Activated CD4-positive, CD25-positive, alpha-beta regulatory T cell treated with anti-CD3 and anti-CD28 coated beads, Interleukin-2, amount 50 U/mL, for 24 hours (primary cell): ENCODE measurements around the gene RNF126.

Experiments
- ATAC-seq, 2 donors: fragments of 150-1000 bp; cut with Tn5 transposase; one replicate each; pipeline ENCODE4 v1.10.0; 2021; ENCODE audit warnings: mild to moderate bottlenecking in 1 of 2, moderate library complexity in 1 of 2

Gene RNF126

DNA sequence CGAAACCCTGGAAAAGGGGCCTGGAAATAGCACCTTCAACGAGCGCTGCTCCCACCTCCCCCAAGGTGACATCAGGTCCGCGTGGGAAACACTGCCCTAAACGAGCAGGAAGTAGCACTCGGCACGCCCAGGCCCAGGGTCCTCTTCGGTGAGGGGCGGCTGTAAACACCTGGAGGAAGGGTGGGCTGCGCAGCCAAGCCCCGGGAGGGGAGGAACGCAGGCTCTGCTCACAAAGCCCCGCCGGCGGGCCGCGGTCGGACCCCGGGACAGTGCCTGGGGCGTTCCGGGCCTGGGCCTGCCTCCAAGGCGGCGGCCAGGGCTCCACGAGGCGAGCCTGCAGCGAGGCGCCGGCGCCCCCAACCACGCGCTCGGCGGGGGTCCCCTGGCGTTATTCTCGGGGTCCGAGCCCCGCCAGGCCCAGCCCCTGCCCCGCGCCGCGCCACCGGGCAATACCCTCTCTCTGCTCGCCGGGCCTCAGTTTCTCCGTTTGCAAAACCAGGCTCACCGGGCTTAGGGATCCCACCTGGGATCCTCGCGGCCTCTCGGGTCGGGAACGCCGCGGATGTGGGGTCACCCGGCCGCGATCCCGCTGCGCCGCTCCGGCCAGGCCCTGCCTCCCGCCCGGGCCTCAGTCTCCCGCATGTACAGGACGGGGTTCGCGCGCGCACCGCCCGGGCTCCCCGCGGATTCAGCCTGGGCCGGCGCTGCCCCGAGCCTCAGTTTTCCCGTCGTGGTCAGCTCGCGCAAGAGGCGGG lies 630 bp downstream of the RNF126 start:
- ATAC-seq, result peak; percentile 20 to 37

DNA sequence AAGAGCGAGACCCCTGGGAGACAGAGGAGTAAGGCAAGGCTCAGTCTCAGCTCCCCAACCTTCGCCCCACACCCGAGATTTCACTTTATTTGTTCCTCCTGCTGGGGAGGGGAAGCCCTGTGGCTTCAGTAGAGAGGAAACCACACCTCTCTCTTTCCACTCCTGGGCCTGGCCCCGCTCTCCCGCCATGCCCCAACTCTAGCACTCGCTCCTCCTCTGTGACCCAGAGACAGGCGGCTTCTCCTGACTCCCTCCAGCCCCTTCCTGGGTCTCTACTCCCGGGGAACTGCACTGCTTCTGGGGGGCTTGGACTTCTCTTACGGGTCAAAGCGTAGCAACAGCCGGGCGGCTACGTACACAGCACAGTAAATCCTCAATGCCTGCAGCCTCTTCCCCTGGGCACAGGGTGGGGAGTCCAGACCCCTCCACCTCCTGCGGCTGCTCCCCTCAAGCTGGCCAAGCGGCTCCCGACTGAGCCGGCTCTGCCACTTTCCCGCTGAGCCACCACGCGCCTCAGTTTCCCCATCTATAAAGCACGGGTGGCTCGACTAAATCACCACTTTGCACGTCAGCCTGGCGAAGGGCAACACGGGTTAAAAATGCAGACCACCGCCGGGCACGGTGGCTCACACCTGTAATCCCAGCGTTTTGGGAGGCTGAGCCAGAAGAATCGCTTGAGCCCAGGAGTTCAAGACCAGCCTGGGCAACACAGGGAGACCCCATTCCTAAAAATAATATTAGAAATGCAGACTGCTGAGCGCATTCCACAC lies 1.4 kb downstream of the RNF126 start:
- ATAC-seq, result peak; percentile 19 to 21

DNA sequence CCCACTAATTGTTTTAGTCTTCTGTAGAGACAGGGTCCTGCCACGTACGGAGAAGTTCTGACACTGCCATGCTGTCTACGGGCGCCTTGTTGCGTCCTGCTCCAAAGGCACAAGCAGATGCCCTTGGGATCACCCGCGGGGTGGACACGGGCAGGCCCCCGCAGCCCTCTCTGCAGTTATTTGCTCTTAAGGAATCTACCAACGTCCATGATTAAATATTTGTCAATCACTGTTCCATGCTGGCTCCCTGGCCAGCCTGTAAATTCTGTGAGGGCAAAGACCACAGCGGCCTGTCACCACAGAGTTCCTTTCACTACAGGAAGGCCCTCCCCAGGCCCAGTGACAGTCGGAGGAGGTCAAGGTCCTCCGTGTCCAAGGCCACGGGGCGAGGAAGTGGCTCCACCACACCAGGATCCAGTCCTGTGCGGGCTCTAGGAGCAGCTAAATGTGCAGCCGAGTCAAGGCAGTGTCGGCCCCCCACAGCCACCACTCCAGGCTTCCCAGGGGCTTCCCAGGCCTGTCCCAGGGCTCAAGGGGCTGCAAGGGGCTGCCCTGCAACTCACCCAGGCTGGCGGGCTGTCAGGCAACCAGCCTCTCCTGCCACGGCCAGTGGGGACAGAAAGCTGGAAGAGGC lies 2.1 kb downstream of the RNF126 start:
- no peak for ATAC-seq

DNA sequence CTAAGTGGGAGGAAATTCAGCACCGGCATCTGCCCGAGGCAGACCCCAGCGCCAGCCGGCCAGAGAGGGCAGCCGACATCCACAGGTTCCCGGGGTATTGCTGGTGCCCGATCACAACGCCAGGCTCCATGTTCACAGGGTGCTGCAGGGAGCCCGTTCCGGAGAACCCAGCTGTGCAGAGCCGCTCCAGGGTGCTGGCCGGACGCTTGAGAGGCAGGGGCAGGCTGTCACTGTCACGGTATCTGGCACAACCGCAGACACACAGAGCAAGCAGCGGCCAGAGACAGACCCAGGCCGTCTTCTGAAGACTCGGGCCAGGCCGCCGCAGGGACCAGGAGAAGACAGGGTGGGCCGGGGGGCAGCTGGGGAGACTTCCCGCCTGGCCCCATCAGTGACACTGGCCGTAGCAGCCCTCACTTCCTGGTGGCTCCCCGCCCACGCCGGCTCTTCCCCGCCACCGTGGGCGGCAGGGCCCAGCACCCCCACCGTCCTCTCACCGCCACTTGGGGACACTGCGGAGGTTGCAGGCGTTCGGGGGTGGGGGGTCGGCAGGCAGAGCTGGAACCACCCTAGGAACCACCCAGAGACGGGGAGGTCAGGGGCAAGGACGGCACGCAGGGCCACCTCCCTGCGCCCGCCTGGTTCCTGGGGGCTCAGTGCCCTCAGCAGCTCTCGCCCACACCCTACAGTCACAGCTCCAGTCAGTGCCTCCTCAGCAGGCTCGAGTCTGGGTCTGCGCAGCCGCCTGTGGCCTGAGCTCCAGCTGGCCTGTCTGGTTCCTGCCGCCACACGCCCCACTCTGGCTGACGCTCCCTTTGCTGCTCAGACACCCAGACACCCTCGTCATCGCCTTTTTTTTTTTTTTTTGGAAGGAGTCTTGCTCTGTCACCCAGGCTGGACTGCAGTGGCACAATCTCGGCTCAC lies 3.8 kb downstream of the RNF126 start:
- ATAC-seq, result peak in 1 of 2 donors; percentile 3

DNA sequence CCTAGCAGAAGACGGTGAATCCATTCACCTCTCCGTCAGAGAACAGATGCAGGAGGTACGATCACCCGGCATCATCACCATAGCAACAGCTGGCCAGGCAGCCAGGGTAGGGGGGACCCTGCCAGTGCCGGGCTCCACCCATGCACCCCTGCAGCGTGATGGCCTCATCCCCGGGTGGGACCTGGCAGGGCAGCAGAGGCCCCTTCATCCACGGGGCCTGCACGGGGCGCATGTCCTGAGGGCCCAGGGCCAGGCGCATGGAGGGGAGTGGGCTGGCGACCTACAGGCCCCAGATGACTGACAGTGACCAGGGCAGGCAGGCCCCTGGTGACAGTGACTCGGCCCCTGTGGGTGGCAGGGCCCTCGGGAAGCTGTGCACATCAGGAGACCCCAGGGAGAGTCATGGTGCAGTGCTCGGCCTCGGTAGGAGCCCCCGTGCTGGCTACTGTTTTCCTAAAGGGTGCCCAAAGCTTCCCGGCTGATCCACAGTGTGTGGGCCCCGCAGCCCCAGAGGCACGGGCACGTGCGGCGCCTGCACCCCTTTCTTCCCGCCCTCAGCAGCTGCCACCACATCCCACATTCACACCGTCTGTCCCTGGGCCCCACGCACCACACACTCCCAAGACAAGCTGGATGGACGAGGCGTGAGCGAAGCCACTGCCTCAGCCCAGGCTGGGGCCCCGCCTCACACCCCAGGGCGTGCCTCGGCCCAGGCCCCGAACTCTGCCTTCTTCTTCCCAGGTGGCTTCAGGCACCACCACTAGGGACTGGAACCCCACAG lies 4.8 kb downstream of the RNF126 start:
- ATAC-seq, result no peak

DNA sequence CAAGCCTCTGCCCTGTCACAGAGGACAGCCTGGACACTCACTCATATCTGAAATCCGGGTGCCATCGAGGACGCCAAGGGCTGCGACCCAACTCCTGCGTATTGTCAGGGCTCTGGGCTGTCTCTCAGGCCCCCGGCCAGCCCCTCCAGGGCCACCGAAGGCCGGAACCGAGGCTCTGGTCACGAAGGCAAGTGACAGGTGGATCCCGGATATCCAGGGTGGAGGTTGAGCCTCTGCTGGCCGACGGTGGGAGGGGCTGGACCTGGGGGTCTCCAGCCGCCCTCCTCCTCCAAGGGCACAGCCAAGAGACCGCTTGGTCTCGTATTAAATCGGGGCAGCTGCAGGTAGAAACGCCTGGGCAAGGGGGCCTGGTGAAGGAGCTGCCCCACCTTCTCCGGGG lies 5.4 kb downstream of the RNF126 start:
- no peak for ATAC-seq

DNA sequence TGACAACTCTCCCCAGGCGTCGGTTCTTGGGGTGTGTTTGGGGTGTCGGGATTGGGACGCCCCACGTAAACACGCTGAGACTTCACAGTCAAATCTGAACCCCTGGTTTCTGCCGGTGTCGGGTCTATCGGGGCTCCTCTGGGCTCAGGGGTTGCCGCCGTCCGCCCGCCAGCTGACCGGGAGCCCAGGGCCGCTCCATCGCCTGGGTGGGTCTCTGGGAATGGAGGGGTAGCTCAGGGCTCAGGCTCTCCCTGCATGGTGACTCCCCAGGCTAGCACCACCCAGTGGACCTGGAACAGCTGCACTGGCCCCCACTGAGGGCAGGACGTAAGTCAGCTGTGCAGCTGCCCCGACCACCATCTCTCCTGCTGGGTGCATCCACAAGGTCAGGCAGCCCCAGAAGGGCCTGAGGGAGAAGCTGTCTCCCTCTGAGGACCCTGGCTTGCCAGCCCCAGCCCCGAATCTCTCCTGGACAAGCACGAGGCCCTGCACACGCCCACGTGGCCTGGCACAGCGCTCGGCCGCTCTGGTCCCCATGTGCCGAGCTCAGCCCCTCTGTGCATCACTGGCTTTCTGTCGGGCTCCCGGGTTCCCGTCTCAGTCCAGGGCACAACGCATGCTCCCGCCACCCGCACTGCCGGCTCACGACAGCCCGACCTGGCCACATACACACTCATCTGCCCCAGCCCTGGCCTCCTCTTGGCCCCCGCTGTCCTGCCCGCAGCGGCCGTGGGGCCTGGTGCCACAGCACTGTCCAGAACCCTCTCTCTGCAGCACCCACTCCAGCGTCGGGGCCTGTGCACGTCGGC lies 6.1 kb downstream of the RNF126 start:
- ATAC-seq, result no peak

DNA sequence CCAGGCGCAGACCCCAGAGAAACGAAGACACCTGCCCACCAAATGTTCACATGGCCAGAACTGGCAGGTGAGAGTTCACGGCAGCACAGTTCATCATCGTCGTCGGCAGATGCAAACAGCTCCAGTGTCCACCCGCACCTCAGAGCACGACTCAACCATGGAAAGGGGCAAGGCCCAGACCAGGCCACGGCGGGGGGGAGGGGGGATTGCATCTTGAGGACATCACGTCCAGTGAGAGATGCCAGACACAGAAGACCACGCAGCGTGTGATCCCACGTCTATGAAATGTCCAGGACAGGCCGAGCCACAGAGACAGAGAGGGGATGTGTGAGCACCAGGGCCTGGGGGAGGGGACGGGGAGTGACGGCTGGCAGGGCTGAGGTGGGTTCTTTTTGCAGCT lies 7.3 kb downstream of the RNF126 start:
- ATAC-seq, result no peak

DNA sequence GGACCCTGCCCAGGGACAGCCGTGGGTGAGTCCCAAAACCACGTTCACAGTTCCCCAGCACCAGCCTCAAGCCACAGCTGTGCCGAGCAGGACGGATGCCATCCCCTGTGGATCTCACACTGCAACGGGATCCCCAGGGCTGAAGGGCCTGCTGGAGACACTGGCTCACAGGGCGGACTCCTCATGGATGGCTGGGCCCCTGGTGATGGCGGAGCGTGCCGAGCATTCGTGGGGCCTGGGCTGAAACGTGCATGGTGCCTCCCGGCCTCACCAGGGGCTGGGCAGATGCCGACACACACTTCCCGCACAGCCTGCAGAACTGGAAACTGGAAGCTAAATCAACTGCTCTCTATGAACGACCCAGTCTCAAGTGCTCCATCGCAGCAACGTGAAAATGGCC lies 9.6 kb downstream of the RNF126 start:
- no peak for ATAC-seq

DNA sequence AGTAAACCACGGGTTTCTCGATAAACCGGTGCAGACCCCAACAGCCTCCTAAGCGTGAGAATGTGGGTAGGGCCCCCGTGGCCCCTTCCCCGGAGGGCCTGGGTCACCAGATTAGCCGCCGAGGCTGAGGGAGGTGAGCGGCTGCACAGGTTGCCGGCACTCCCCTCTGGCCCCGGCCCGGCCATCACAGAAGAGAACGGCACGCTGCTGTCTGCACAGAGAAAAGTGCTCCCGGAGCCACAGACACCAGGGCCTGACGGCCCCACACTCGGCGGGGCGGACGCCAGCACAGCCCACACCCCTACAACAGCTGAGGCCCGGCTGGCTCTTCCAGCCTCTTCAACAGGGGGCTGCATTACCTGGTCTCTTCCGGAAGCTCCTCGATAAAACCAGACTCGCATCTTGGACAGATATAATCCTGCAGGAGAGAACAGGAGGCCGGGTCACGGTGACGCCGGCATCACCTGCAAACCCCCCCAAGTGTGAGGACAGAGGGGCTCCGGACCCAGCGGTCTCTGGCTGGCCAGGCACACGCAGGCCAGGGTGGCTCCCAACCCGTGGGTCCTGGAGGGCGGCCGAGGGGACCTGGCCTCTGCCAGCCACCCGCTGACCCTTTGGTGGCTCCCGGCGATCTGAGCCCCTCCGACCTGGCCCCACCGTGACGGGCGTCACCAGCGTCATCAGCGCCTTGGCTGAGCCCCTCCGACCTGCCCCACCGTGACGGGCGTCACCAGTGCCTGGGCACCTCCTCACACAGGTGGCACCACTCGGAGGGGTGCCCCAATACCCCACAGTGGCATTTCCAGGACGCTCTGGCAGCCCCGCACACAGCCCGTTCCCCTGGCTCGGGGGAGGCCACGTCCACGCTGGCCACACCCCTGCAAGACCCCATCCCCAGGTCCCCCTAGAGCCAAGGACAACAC lies 10.3 kb downstream of the RNF126 start:
- no peak for ATAC-seq

DNA sequence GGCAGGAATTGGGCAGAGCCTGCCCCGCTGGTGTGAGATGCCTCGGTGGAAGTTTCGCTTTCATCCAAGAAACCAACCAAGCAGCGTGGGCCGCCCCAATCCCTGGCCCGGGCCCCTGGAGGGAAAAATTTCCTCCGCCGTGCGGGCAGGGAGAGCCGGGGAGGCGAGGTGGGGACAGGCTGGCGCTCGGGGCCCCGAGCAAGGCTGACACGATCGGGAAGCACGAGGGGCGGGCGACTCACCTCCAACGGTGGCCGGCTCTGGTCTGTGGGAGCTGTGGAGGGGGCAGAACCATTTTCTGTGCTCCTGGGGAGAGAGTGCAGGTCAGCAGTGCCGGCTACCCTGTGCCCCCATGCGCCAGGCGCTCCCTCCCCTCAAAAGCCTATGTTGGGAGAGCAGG lies 11.0 kb downstream of the RNF126 start:
- no peak for ATAC-seq

DNA sequence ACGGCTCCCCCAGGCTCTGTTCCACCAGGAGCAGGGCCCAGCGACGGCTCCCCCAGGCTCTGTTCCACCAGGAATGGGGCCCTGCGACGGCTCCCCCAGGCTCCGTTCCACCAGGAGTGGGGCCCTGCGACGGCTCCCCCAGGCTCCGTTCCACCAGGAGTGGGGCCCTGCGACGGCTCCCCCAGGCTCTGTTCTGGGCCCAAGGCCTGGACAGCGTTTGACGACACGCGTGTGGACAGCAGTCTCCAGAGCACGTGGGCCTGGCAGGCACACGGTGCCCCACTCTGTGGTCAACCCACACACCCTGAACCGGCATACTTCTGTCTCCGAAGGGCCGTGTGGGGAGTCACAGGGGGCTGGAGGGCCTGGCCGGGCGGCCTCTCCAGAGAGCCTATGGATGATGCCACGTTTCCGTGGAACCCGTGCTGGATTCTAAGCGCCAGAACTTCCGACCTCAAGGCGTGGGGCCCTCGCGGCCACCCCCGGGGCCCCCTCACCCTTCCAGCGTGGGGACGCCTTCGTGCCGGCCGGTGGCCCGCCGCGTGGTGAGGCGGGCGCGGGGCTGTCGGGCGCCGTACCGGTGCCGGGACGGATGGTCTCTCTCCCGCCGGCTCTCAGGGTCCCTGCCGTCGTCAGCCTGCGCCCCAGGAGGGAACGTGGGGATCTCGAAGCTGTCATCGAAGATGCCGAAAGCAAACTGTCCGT lies 11.7 kb downstream of the RNF126 start:
- no peak for ATAC-seq

DNA sequence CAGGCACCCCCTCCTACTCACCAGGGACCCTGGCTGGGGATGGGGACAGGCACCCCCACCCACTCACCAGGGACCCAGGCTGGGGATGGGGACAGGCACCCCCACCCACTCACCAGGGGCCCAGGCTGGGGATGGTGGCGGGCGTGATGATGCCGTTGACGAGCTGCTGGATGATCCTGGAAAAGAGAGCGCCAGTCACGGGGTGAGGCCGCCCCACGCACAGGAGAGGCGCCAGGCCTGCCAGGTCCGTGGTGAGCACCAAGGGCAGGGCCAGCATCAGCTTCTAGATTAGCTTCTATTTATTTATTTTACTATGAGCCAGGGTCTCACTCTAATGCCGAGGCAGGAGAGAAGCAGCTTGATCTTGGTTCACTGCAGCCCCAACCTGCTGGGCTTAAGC lies 12.9 kb downstream of the RNF126 start:
- ATAC-seq, result no peak

DNA sequence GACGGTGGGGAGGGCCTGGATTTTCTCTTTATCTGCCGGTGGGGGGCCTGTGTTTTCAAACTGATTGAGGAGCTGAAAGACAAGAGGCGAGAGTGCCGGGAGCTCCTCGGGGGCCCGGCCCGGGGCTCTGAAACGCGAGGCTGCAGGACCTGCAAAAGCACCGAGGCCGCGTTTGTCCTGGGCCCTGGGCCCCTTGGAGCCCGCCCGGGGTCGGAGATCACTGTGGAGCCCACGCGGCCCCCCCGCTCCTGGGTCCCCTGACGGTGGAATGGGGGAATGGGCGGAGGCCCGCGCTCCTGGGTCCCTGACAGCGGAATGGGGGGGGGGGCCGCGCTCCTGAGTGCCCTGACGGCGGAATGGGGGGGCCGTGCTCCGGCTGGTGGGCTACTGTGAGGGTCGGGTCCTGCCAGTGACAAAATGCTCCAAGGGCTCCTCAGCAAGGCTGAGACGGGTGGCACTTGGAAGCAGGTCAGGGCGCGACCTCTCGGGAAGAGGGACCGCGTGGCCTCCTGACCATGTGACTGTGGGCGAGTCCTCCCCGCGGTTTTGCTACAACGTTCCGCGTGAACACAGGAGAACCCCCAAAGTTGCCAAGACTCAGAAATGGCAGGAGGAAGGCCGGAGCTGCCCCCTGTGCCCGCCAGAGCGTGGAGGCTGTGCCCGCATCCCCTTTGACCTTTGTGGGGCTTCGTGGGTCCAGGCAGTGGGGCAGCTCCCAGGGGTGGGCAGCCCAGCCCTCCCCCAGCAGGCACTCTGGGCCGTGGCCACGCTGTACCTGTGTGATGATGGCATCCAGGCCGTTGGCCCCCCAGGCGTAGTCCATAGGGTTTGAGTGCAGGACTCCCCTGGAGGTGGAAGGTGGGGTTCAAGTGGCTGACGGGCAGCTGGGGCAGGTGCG lies 13.9 kb downstream of the RNF126 start:
- ATAC-seq, result no peak

DNA sequence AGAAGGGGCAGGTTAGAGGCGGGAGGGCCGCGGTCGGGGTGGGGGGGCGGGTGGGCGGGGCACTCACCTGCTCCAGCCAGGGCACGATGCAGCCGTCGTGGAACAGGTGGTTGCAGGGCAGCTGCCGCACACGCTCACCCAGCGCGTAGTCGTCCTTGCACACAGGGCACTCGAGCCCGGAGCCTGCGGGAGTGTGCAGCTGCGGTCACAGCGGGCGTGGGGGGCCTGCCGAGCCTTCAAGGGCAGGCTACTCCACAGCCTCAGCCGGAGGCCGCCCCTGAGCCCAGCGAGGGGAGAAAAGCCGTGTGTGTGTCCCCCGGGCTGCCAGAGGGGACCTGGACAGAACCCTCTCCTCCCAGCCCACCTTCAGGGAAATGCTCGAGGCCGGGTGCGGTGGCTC lies 14.7 kb downstream of the RNF126 start:
- ATAC-seq, result no peak

DNA sequence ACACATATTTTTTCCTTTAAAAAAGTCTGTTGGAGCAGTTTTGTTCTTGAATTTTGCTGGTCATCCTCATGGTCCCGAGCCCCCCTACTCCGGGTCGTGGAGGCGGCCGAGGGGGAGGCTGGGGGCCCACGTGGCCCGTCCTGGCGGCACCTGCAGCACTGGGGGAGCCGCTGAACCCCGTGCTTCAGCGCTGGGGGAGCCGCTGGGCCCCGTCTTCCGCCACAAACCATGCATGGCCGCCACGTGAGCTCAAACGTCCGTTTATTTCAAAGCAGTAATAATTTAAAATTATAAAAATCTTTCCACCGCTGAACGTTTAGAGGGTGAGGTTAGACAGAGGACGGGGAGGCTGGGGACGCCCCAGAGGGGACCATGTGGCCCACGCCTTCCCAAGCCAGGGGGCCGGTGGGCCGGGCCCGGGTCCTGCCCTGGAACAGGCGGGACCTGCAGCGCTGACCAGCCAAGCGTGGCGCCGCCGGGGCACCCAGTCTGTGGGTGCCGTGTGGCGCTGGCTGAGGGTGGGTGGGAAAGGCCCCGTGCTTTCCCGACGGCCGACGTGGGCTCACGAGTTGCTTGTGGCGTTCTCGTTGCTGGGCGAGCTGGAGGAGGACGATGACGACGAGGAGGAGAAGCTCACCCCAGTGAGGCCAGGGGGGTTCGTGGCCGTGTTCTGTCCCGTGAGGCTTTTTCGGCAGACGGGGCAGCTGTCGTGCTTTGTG lies 15.3 kb downstream of the RNF126 start:
- no peak for ATAC-seq

DNA sequence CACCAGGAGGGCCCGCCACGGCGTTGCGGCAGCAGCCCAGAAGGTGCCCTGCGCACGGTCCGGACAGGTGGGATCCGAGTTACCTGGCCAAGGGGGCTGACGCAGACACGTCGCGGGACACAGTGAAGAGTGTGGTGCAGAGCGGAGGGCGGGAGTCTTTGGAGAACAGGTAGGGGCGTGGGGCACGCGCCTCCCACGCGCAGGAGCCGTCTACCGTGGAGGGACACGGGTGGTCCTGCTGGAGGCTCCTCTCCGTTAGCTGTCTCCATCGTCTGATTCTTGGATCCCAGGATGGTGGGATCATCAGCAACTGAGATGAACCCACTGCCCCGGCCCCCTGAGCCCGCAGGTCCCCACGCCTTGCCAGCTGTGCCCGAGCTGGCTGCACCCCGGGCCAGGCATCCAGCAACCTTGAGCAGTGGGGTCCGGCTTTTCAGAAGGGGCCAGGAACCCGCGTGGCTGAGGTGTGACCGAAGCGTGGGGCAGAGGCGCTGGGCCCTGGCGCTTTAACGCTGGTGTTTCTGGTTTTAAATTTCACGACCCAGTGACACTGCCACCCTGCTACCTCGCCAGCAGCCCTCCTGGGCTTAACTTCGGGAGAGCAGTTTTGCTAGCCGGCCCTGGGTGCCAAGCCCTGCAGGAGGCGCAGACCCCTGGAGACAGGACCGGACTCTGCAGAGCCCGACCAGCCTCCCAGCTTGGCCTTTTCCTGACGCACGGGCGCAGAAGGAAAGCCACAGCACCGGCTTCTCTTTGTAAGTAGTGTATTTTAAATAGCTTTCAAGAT lies 16.0 kb downstream of the RNF126 start:
- no peak for ATAC-seq
